Lower leg skin (tissue), 4 donors: Measurements from ENCODE around the gene KIF17. TPM values are rescaled to one million over a fixed set of nuclear protein-coding genes. Genes with fewer than 3 reads are reported as not detected.

ENCODE experiments used
- DNase-seq, 2 donors: peaks; one replicate each; pipeline ENCODE4 v3.0.0-alpha.2; 2019; ENCODE audit warnings: low spot score in 2 of 2
- H3K4me3 ChIP-seq: fragments of 200-600 bp; sonication (generic); 2 replicates; pipeline ENCODE4 v1.5.1; 2017; ENCODE audit warnings: mild to moderate bottlenecking, low read depth; ENCODE audit not compliant: poor library complexity, severe bottlenecking
- CTCF ChIP-seq, 3 donors: fragments of 450-650 bp; IDR thresholded peaks; one replicate each; pipeline ENCODE4 v1.5.1; 2016; ENCODE audit warnings: antibody characterized with exemption in 3 of 3, mild to moderate bottlenecking in 3 of 3, moderate library complexity in 2 of 3
- POLR2A ChIP-seq, 2 donors: fragments of 450-650 bp; IDR thresholded peaks; one replicate each; pipeline ENCODE4 v1.6.1; 2016 to 2017; ENCODE audit warnings: antibody characterized with exemption in 2 of 2, mild to moderate bottlenecking in 1 of 2, moderate library complexity in 1 of 2
- WGBS, 2 donors: methylation state at CpG; one replicate each; pipeline ENCODE4 v1.1.5; 2018; 5-methylcytosine and 5-hydroxymethylcytosine counted together
- intact Hi-C: fragments of 100-400 bp; cut with DNase I; formaldehyde crosslinking; loops from one replicate; pipeline ENCODE4 v1.15.0; 2023; ENCODE audit warnings: low total_unique reads
- total RNA-seq, 4 donors: library from RNA; depleted of rRNA; stranded (reverse); fragments of >200 nt; gene quantifications; one replicate each; pipeline ENCODE4 v1.1.0, GENCODE V29; 2016

The KIF17 gene
- total RNA-seq, 4 donors from 2014 or later: 0.30 to 5.7 (median 2.2) TPM

GRCh38 chr1:20626098-20626427 lies 91.7 kb downstream of the KIF17 start:
- WGBS, 2 donors: 48 to 70% methylated on average over 1 of the region's 1 CpG
- no peak overlapping the region for H3K4me3 ChIP-seq
- intact Hi-C loops: no loop called here
- TF ChIP-seq CTCF (IDR thresholded peaks at IDR 0.05) (no peak), POLR2A (IDR thresholded peaks at IDR 0.05) (no peak)
- DNase-seq: no peak

GRCh38 chr1:20625176-20626097 lies 92.4 kb downstream of the KIF17 start:
- no peak for TF ChIP-seq POLR2A (IDR thresholded peaks at IDR 0.05)
- no peak for TF ChIP-seq CTCF (IDR thresholded peaks at IDR 0.05)
- no peak for DNase-seq
- H3K4me3 ChIP-seq: no peak overlapping the region
- 68 to 80% methylated on average over 3 of the region's 3 CpGs for WGBS, 2 donors
- intact Hi-C loops: no loop called here

GRCh38 chr1:20624709-20625108 lies 93.1 kb downstream of the KIF17 start:
- intact Hi-C loops: no loop called here
- DNase-seq: no peak
- H3K4me3 ChIP-seq: no peak overlapping the region
- whole genome bisulfite sequencing, 2 donors: 86 to 90% methylated on average over 1 of the region's 1 CpG
- TF ChIP-seq CTCF (IDR thresholded peaks at IDR 0.05): no peak

GRCh38 chr1:20621012-20621411 lies 96.8 kb downstream of the KIF17 start:
- H3K4me3 ChIP-seq: no peak overlapping the region
- no peak for DNase-seq
- TF ChIP-seq CTCF (IDR thresholded peaks at IDR 0.05) (no peak), POLR2A (IDR thresholded peaks at IDR 0.05) (no peak)
- intact Hi-C loops: no loop called here
- 89 to 94% methylated on average over 6 of the region's 6 CpGs for WGBS, 2 donors

GRCh38 chr1:20619999-20620398 lies 97.8 kb downstream of the KIF17 start:
- H3K4me3 ChIP-seq: no peak overlapping the region
- no peak for DNase-seq
- intact Hi-C loops: no loop called here
- TF ChIP-seq POLR2A (IDR thresholded peaks at IDR 0.05) (no peak), CTCF (IDR thresholded peaks at IDR 0.05) (no peak)
- WGBS, 2 donors: 92% methylated on average over 1 of the region's 1 CpG

GRCh38 chr1:20618550-20618949 lies 99.3 kb downstream of the KIF17 start:
- intact Hi-C loops: no loop called here
- no peak overlapping the region for H3K4me3 ChIP-seq
- TF ChIP-seq CTCF (IDR thresholded peaks at IDR 0.05): no peak
- no peak for TF ChIP-seq POLR2A (IDR thresholded peaks at IDR 0.05)
- WGBS, 2 donors: 58 to 72% methylated on average over 4 of the region's 4 CpGs
- DNase-seq: no peak
